PC-3 (cell line): ENCODE measurements around the gene AGAP1. TPM values are rescaled to one million over a fixed set of nuclear protein-coding genes. Genes with fewer than 3 reads are reported as not detected.

Experiments used
- ATAC-seq: fragments of 200-7000 bp; cut with Tn5 transposase; 2 replicates; pipeline ENCODE4 v1.9.1; 2020; ENCODE audit warnings: mild to moderate bottlenecking, moderate library complexity
- BruUV-seq: library from RNA; stranded (reverse); fragments of 400-500 nt; replicated peaks from 2 replicates; lab custom pipeline; 2021; lab: Mats Ljungman, UMichigan
- CTCF ChIA-PET: fragments of 300-600 bp; sonication (Branson Sonifier 250); formaldehyde crosslinking; loops from one replicate; lab custom pipeline; 2022; ENCODE audit warnings: antibody characterized with exemption; lab: Charles Lee
- POLR2A ChIA-PET: fragments of 300-600 bp; sonication (Branson Sonifier 250); formaldehyde crosslinking; loops from one replicate; lab custom pipeline; 2022; ENCODE audit warnings: antibody characterized with exemption; ENCODE audit not compliant: unreplicated experiment; lab: Charles Lee
- DNase-seq: peaks from one replicate; pipeline ENCODE4 v3.0.0-alpha.2; 2015
- H2AFZ ChIP-seq: fragments of 300-600 bp; sonication (generic); 2 replicates; pipeline ENCODE4 v1.6.0; 2016; ENCODE audit warnings: antibody characterized with exemption, low read length
- H3F3A ChIP-seq: fragments of 300-600 bp; sonication (generic); one replicate; pipeline ENCODE4 v1.6.0; 2017; ENCODE audit warnings: antibody characterized with exemption, low read length, control low read depth, mild to moderate bottlenecking; ENCODE audit not compliant: unreplicated experiment
- H3K27ac ChIP-seq: fragments of 300-600 bp; sonication (generic); 2 replicates; pipeline ENCODE4 v1.5.1; 2016; ENCODE audit warnings: mild to moderate bottlenecking, low read length
- H3K27me3 ChIP-seq: fragments of 300-600 bp; sonication (generic); 2 replicates; pipeline ENCODE4 v1.6.1; 2016; ENCODE audit warnings: low read length, mixed read lengths
- H3K36me3 ChIP-seq: fragments of 300-600 bp; sonication (generic); 2 replicates; pipeline ENCODE4 v1.6.1; 2016; ENCODE audit warnings: low read depth, mixed run types, low read length, mixed read lengths
- H3K4me1 ChIP-seq: fragments of 300-600 bp; sonication (generic); 2 replicates; pipeline ENCODE4 v1.5.1; 2016; ENCODE audit warnings: low read length; ENCODE audit not compliant: insufficient read depth
- H3K4me2 ChIP-seq: fragments of 300-600 bp; sonication (generic); 2 replicates; pipeline ENCODE4 v1.6.0; 2016; ENCODE audit warnings: low read length
- H3K4me3 ChIP-seq: fragments of 300-600 bp; sonication (generic); 2 replicates; pipeline ENCODE4 v1.5.1; 2016; ENCODE audit warnings: mild to moderate bottlenecking, low read length, mixed read lengths
- H3K79me2 ChIP-seq: fragments of 300-600 bp; sonication (generic); 2 replicates; pipeline ENCODE4 v1.6.1; 2017; ENCODE audit warnings: low read length, mixed read lengths
- H3K9ac ChIP-seq: fragments of 300-600 bp; sonication (generic); 2 replicates; pipeline ENCODE4 v1.6.0; 2016; ENCODE audit warnings: mild to moderate bottlenecking, low read length
- H3K9me2 ChIP-seq: fragments of 300-600 bp; sonication (generic); replicated peaks from 2 replicates; pipeline ENCODE4 v1.6.1; 2016; ENCODE audit warnings: mixed run types, low read length, mixed read lengths
- H3K9me3 ChIP-seq: fragments of 300-600 bp; sonication (generic); 2 replicates; pipeline ENCODE4 v1.6.1; 2016; ENCODE audit warnings: low read length, mixed read lengths
- H4K20me1 ChIP-seq: fragments of 300-600 bp; sonication (generic); 2 replicates; pipeline ENCODE4 v1.6.1; 2016; ENCODE audit warnings: low read length, mixed read lengths
- CTCF ChIP-seq: fragments of 300-600 bp; sonication (generic); conservative IDR thresholded peaks from 2 replicates; pipeline ENCODE4 v1.5.1; 2017; ENCODE audit warnings: antibody characterized with exemption, low read depth, mild to moderate bottlenecking, low read length
- EZH2 ChIP-seq: fragments of 300-600 bp; sonication (generic); IDR thresholded peaks from one replicate; pipeline ENCODE4 v1.6.1; 2017; ENCODE audit warnings: antibody characterized with exemption, mild to moderate bottlenecking, low read length; ENCODE audit not compliant: unreplicated experiment
- EZH2phosphoT487 ChIP-seq: fragments of 300-600 bp; sonication (generic); IDR thresholded peaks from 2 replicates; pipeline ENCODE4 v1.6.1; 2018; ENCODE audit warnings: mild to moderate bottlenecking, antibody characterized with exemption, low read length, borderline replicate concordance
- intact Hi-C: fragments of 100-400 bp; cut with micrococcal nuclease; formaldehyde crosslinking; loops from 2 replicates; pipeline ENCODE4 v1.9.0; 2023
- total RNA-seq: library from RNA; depleted of rRNA; stranded (reverse); fragments of >200 nt; gene quantifications from 2 replicates; pipeline ENCODE4 v1.2.3, GENCODE V29; 2014

Gene AGAP1
- total RNA-seq, 1 experiment from 2014 or later: 31.0 TPM

DNA sequence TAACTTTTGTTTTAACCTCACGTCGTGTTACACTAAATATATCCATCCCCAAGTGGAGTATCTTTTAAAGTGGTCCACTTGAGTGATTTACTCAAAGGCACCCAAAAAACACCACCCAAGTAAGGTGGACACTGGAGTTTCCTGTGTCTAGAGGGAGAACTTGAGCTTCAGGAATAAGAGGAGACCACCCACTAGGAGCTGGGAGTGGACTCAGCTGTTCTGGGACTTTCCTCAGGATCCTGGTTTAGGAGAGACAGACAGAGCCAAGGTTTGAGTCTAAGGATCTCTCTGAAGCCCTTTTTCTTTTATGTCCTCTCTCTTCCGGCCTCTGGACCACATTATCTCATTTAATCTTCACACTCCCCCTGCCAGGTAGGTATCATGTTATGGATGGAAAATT lies 523.6 kb downstream of the AGAP1 start:
- BruUV-seq: no TSS peak
- ATAC-seq: no peak
- CTCF ChIA-PET: no interaction called here

DNA sequence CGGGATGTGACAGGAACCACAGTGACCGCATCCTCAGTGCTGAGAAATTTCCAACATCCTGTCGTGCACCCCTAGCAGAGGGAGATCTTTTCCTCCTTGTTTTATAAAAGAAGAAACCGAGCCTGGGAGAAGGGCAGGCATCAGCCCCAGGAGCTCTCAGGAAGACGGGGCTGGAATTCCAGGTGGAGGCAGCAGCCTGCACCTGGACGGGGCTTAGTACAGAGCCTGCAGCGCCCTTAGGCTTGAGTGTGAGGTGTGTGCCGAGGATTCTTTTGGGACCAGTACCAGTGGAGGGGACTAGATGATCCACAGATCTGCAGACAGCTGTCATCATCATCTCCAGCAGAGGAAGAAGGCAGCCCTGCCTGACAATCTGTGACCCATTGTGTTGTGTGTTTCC lies 525.6 kb downstream of the AGAP1 start:
- Histone ChIP-seq H3K9me3 (no peaks in the 10 kb centered on the region), H3K27ac (no peak overlapping the region), H3K9ac (no peak overlapping the region), H3K4me2 (no peak overlapping the region), H3K27me3 (no peaks in the 10 kb centered on the region), H4K20me1 (no peaks in the 10 kb centered on the region), H3K9me2 (no peaks in the 10 kb centered on the region), H3K4me1 (no peaks in the 10 kb centered on the region), H3K36me3 (no peaks in the 10 kb centered on the region), H3K4me3 (no peak overlapping the region), H3K79me2 (no peaks in the 10 kb centered on the region), H3F3A (no peaks in the 10 kb centered on the region), H2AFZ (no peak overlapping the region)
- no TSS peak for BruUV-seq
- TF ChIP-seq EZH2phosphoT487 (no peak), CTCF (no peak), EZH2 (no peak)
- DNase-seq: no peak
- ChIA-PET CTCF (no interaction called here), POLR2A (no interaction called here)
- intact Hi-C loops: no loop called here
- no peak for ATAC-seq

More for the DNA sequence above, 523.6 kb downstream of the AGAP1 start:
- no peak overlapping the region for H3K27ac ChIP-seq
- H2AFZ ChIP-seq: no peak overlapping the region
- TF ChIP-seq EZH2: no peak
- no peaks in the 10 kb centered on the region for H3F3A ChIP-seq
- H3K4me1 ChIP-seq: no peaks in the 10 kb centered on the region
- H3K36me3 ChIP-seq: no peaks in the 10 kb centered on the region
- no peaks in the 10 kb centered on the region for H3K27me3 ChIP-seq
- no peaks in the 10 kb centered on the region for H3K9me3 ChIP-seq
- H3K9ac ChIP-seq: no peak overlapping the region
- no peak for DNase-seq
- H3K79me2 ChIP-seq: no peaks in the 10 kb centered on the region
- H4K20me1 ChIP-seq: no peaks in the 10 kb centered on the region
- POLR2A ChIA-PET: no interaction called here
- intact Hi-C loops: no loop called here
- H3K4me3 ChIP-seq: no peak overlapping the region
- H3K4me2 ChIP-seq: no peak overlapping the region
- no peaks in the 10 kb centered on the region for H3K9me2 ChIP-seq

DNA sequence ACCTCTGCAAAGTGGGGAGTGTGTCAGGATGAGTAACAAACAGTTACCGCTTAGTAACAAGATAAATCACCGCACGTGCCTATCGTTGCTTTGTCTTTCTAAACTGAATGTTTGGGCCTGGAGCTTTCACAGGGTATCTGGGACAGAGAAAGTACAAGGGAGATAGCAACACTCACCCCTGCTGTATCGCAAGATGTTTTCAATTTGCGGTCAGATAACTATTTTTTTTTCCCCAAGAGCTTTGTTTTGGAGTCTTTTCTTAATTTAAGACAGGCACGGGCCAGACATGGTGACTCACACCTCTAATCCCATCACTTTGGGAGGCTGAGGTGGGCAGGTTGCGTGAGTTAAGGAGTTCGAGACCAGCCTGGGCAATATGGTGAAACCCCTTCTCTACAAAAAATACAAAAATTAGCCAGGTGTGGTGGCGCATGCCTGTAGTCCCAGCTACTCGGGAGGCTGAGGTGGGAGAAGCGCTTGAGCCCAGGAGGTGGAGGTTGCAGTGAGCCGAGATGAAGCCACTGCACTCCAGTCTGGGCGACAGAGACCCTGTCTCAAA lies 527.7 kb downstream of the AGAP1 start:
- ChIA-PET POLR2A (interaction anchor here (0.7 kb wide), 1 partner anchor 100 kb away, joined by 9 read pairs; no protein-coding TSS in a partner anchor), CTCF (no interaction called here)
- DNase-seq (no peak), ATAC-seq (no peak)
- H3K79me2 ChIP-seq: no peaks in the 10 kb centered on the region
- intact Hi-C loops: no loop called here
- no TSS peak for BruUV-seq
- no peaks in the 10 kb centered on the region for H3K9me3 ChIP-seq
- no peaks in the 10 kb centered on the region for H3K27me3 ChIP-seq
- H3K9me2 ChIP-seq: no peaks in the 10 kb centered on the region
- no peak overlapping the region for H3K4me2 ChIP-seq
- no peaks in the 10 kb centered on the region for H4K20me1 ChIP-seq
- H2AFZ ChIP-seq: no peak overlapping the region
- no peak overlapping the region for H3K27ac ChIP-seq
- H3K9ac ChIP-seq: no peak overlapping the region
- H3K4me3 ChIP-seq: no peak overlapping the region
- no peaks in the 10 kb centered on the region for H3K4me1 ChIP-seq
- no peaks in the 10 kb centered on the region for H3K36me3 ChIP-seq
- no peak for TF ChIP-seq EZH2phosphoT487
- H3F3A ChIP-seq: no peaks in the 10 kb centered on the region

DNA sequence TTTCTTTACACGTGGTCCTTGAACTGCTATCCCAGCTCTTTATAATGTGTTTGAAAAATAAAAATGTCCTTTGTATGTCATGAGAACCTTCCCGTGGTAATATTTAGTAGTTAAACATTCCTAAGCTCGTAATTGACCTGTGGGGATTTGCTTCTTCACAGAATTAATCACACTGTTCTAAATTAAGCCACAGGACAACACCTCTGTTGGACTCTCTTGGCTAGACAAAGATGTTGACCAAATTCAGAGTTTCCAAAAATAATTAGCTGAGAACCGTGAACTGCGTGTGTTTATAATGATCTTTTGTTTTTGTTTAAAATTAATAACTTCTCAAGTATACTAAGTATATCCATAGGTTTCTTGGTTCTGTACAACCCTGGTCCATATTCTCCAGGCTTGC lies 528.3 kb downstream of the AGAP1 start:
- no peak for DNase-seq
- no peaks in the 10 kb centered on the region for H3K9me2 ChIP-seq
- H3K4me2 ChIP-seq: no peak overlapping the region
- H3K36me3 ChIP-seq: no peaks in the 10 kb centered on the region
- H3K79me2 ChIP-seq: no peaks in the 10 kb centered on the region
- H3F3A ChIP-seq: no peaks in the 10 kb centered on the region
- no TSS peak for BruUV-seq
- H3K4me3 ChIP-seq: no peak overlapping the region
- no peak overlapping the region for H3K9ac ChIP-seq
- intact Hi-C loops: no loop called here
- H4K20me1 ChIP-seq: no peaks in the 10 kb centered on the region
- H3K9me3 ChIP-seq: no peaks in the 10 kb centered on the region
- H3K27me3 ChIP-seq: no peaks in the 10 kb centered on the region
- H2AFZ ChIP-seq: no peak overlapping the region
- H3K27ac ChIP-seq: no peak overlapping the region
- H3K4me1 ChIP-seq: no peaks in the 10 kb centered on the region
- no peak for TF ChIP-seq CTCF
- TF ChIP-seq EZH2: no peak
- TF ChIP-seq EZH2phosphoT487: no peak
- POLR2A ChIA-PET: interaction anchor here (0.7 kb wide), 1 partner anchor 100 kb away, joined by 9 read pairs; no protein-coding TSS in a partner anchor
- no peak for ATAC-seq
- CTCF ChIA-PET: no interaction called here
